Trophoblast cell (in vitro differentiated cells and primary cell): ENCODE measurements around the gene PDILT. TPM values are rescaled to one million over a fixed set of nuclear protein-coding genes. Genes with fewer than 3 reads are reported as not detected.
"Not testable (repeated sequence)": the region's sequence is repeated elsewhere in the genome, so short reads cannot be mapped to it uniquely, and the experiment has no call there.

Source experiments
- DNase-seq, 2 donors: peaks; one replicate each; pipeline ENCODE4 v3.0.0-alpha.2; 2016
- H2AFZ ChIP-seq: 2 replicates; pipeline ENCODE4 v1.6.1; 2013; ENCODE audit warnings: low read length, moderate library complexity, mild to moderate bottlenecking; ENCODE audit not compliant: insufficient read depth, poor library complexity
- H2AK5ac ChIP-seq: 2 replicates; pipeline ENCODE4 v1.6.1; 2013; ENCODE audit warnings: mild to moderate bottlenecking, low read length
- H2BK120ac ChIP-seq: 2 replicates; pipeline ENCODE4 v1.6.1; 2013; ENCODE audit warnings: low read length, mild to moderate bottlenecking, moderate library complexity; ENCODE audit not compliant: insufficient read depth, poor library complexity
- H2BK12ac ChIP-seq: 2 replicates; pipeline ENCODE4 v1.6.1; 2013; ENCODE audit warnings: mild to moderate bottlenecking, low read length, moderate library complexity
- H2BK5ac ChIP-seq: 2 replicates; pipeline ENCODE4 v1.6.1; 2013; ENCODE audit warnings: low read length, low read depth, moderate library complexity, mild to moderate bottlenecking; ENCODE audit not compliant: poor library complexity
- H3K14ac ChIP-seq: 2 replicates; pipeline ENCODE4 v1.6.1; 2013; ENCODE audit warnings: mild to moderate bottlenecking, low read length
- H3K18ac ChIP-seq: 2 replicates; pipeline ENCODE4 v1.6.1; 2013; ENCODE audit warnings: mild to moderate bottlenecking, low read length
- H3K23ac ChIP-seq: 2 replicates; pipeline ENCODE4 v1.6.1; 2013; ENCODE audit warnings: low read length
- H3K27ac ChIP-seq: 2 replicates; pipeline ENCODE4 v1.5.1; 2013; ENCODE audit warnings: low read depth, mild to moderate bottlenecking, inconsistent platforms, low read length, moderate library complexity
- H3K27me3 ChIP-seq: 2 replicates; pipeline ENCODE4 v1.6.1; 2013; ENCODE audit warnings: inconsistent platforms, mild to moderate bottlenecking, low read length, moderate library complexity; ENCODE audit not compliant: insufficient read depth
- H3K36me3 ChIP-seq, 2 experiments: 1 replicate in 1 of 2; 2 replicates in 1 of 2; pipeline ENCODE4 v1.6.1; 2013; ENCODE audit warnings: low read length in 2 of 2, mild to moderate bottlenecking in 2 of 2, moderate library complexity in 1 of 2; ENCODE audit not compliant: insufficient read depth in 2 of 2, control insufficient read depth in 1 of 2
- H3K4ac ChIP-seq: 2 replicates; pipeline ENCODE4 v1.6.1; 2013; ENCODE audit warnings: low read depth, mild to moderate bottlenecking, low read length, moderate library complexity
- H3K4me1 ChIP-seq, 2 experiments: 1 replicate in 1 of 2; 2 replicates in 1 of 2; pipeline ENCODE4 v1.6.1; 2013; ENCODE audit warnings: low read length in 2 of 2, mild to moderate bottlenecking in 2 of 2, moderate library complexity in 1 of 2; ENCODE audit not compliant: insufficient read depth in 2 of 2, control insufficient read depth in 1 of 2
- H3K4me2 ChIP-seq: 2 replicates; pipeline ENCODE4 v1.6.1; 2013; ENCODE audit warnings: inconsistent platforms, mild to moderate bottlenecking, low read length, moderate library complexity
- H3K4me3 ChIP-seq: 2 replicates; pipeline ENCODE4 v1.5.1; 2013; ENCODE audit warnings: mild to moderate bottlenecking, low read depth, low read length, inconsistent platforms
- H3K79me1 ChIP-seq: one replicate; pipeline ENCODE4 v1.6.1; 2013; ENCODE audit warnings: low read length
- H3K79me2 ChIP-seq: 2 replicates; pipeline ENCODE4 v1.6.1; 2013; ENCODE audit warnings: low read length, mild to moderate bottlenecking; ENCODE audit not compliant: control insufficient read depth, insufficient read depth, poor library complexity
- H3K9ac ChIP-seq: 2 replicates; pipeline ENCODE4 v1.6.1; 2013; ENCODE audit warnings: mild to moderate bottlenecking, low read length
- H3K9me3 ChIP-seq: 2 replicates; pipeline ENCODE4 v1.6.1; 2013; ENCODE audit warnings: low read depth, mild to moderate bottlenecking, control low read depth, inconsistent platforms, low read length; ENCODE audit not compliant: insufficient read depth
- H4K12ac ChIP-seq: 2 replicates; pipeline ENCODE4 v1.6.1; 2013; ENCODE audit warnings: low read depth, mild to moderate bottlenecking, low read length, moderate library complexity
- H4K8ac ChIP-seq: 2 replicates; pipeline ENCODE4 v1.6.1; 2013; ENCODE audit warnings: low read depth, mild to moderate bottlenecking, low read length, moderate library complexity
- H4K91ac ChIP-seq: one replicate; pipeline ENCODE4 v1.6.1; 2013; ENCODE audit warnings: low read depth, mild to moderate bottlenecking, low read length, moderate library complexity
- WGBS: extraction: QIAGEN DNeasy Blood & Tissue Kit; methylation state at CpG from one replicate; pipeline ENCODE4 v1.1.7; 2013; ENCODE audit warnings: missing lambda C conversion rate; ENCODE audit not compliant: insufficient read length, insufficient coverage; ENCODE audit errors: extremely low coverage; 5-methylcytosine and 5-hydroxymethylcytosine counted together
- polyA plus RNA-seq: library from polyadenylated mRNA; stranded (reverse); fragments of 200-250 nt; gene quantifications from 2 replicates; pipeline ENCODE4 v1.2.3, GENCODE V29; 2013

Gene PDILT, protein sequence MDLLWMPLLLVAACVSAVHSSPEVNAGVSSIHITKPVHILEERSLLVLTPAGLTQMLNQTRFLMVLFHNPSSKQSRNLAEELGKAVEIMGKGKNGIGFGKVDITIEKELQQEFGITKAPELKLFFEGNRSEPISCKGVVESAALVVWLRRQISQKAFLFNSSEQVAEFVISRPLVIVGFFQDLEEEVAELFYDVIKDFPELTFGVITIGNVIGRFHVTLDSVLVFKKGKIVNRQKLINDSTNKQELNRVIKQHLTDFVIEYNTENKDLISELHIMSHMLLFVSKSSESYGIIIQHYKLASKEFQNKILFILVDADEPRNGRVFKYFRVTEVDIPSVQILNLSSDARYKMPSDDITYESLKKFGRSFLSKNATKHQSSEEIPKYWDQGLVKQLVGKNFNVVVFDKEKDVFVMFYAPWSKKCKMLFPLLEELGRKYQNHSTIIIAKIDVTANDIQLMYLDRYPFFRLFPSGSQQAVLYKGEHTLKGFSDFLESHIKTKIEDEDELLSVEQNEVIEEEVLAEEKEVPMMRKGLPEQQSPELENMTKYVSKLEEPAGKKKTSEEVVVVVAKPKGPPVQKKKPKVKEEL
- polyA plus RNA-seq: not detected in 2 replicates

DNA sequence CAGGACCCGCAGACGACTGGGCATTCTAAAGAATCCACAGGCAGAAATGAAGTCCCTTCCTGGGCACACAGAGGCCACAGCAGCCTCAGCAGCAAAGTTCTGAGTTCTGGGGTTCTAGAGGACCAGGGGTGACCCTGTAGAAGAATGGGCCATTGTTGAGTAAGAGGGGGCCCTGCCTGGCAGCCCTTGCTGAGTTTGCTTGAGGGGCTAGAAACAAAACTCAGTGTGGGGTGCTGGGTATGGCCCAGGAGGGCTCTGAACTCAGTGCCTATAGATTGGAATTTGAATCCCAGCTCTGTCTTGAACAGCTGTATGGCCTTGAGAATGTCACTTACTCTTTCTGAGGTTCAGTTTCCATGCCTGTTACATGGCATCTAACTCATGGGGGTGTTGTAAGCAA lies at the start of gene PDILT:
Gene PDILT, minus strand, starts transcription at position 101 of the 400 bp plus-strand sequence. CDS start 5,437 bp downstream, outside the sequence.
- no peak within 1 kb of the TSS for H3K27ac ChIP-seq
- no peak within 1 kb of the TSS for H3K4me3 ChIP-seq
- H3K27me3 ChIP-seq: no peaks in the 10 kb centered on the region
- no peak within 1 kb of the TSS for H3K4me2 ChIP-seq
- no peak within 1 kb of the TSS for H4K12ac ChIP-seq
- peaks cover 0 to 2% of the 10 kb centered on the region in 2 experiments for H3K4me1 ChIP-seq
- no peak within 1 kb of the TSS for H2AFZ ChIP-seq
- no CpG with 5 or more reads among the region's 2 CpGs for WGBS
- H3K23ac ChIP-seq: no peak within 1 kb of the TSS
- no peak within 1 kb of the TSS for H2AK5ac ChIP-seq
- no peak within 1 kb of the TSS for H4K8ac ChIP-seq
- H4K91ac ChIP-seq: no peak within 1 kb of the TSS
- no peak within 1 kb of the TSS for H2BK120ac ChIP-seq
- no peak within 1 kb of the TSS for H3K9ac ChIP-seq
- H3K79me2 ChIP-seq: no peaks in the 10 kb centered on the region
- no peak for DNase-seq
- no peak within 1 kb of the TSS for H3K18ac ChIP-seq
- no peaks in the 10 kb centered on the region for H3K9me3 ChIP-seq
- H3K4ac ChIP-seq: no peak within 1 kb of the TSS
- no peak within 1 kb of the TSS for H2BK12ac ChIP-seq
- no peaks in the 10 kb centered on the region for H3K79me1 ChIP-seq
- no peak within 1 kb of the TSS for H2BK5ac ChIP-seq
- no peak within 1 kb of the TSS for H3K14ac ChIP-seq
- no peaks in the 10 kb centered on the region for H3K36me3 ChIP-seq

DNA sequence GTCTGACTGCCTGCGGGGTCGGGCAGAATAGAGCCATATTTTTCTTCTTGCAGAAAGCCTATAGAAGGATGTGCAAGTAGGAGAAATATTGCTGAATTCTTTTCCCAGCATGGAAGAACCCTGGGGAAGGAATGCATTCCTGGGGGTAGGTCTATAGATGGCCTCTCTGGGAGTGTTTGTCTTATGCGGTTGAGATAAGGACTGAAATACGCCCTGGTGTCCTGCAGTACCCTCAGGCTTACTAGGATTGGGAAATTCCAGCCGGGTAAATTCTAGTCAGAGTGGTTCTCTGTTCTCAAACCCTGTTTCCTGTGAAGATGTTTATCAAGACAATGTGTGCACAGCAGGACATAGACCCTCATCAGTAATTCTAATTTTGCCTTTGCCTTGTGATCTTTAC lies 49.1 kb upstream of the PDILT start:
- not testable (repeated sequence) for H2BK12ac ChIP-seq, DNase-seq, H3K23ac ChIP-seq, H3K36me3 ChIP-seq, H2BK120ac ChIP-seq, H3K79me2 ChIP-seq, H3K27me3 ChIP-seq, H3K79me1 ChIP-seq, H2BK5ac ChIP-seq, H2AK5ac ChIP-seq, H3K14ac ChIP-seq, H3K4me2 ChIP-seq, H3K4me3 ChIP-seq, H4K8ac ChIP-seq, H2AFZ ChIP-seq, H4K12ac ChIP-seq, H3K4ac ChIP-seq, H3K18ac ChIP-seq, H4K91ac ChIP-seq, H3K27ac ChIP-seq, H3K9ac ChIP-seq, H3K4me1 ChIP-seq, H3K9me3 ChIP-seq
- WGBS: no CpG with 5 or more reads among the region's 5 CpGs

DNA sequence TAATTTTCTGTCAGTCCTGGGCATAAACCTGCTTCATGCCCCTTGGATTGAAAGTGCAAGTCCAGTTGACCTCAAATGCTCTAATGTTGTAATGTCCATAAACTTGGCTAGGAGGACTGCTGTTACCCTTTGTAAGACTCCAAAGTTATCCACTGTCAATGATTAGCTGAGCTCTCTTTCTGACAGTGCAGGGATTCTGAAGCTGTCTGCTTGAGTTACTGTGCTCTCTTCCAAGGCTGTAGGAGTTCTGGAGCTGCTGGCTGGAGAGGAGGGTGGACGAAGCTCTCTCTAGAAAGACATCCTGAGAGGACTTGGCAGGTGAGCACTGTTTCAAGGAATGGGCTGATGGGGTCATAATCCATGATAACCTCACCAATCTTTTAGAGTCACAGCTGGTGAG lies 46.8 kb upstream of the PDILT start, which contains the start of gene ACSM2A:
Gene ACSM2A, plus strand, starts transcription at position 158 of the 400 bp plus-strand sequence. CDS start 8,594 bp downstream, outside the sequence.
- not testable (repeated sequence) for H2AK5ac ChIP-seq, H3K4me1 ChIP-seq, H3K14ac ChIP-seq, H3K18ac ChIP-seq, H3K27me3 ChIP-seq, H2AFZ ChIP-seq, H3K4me3 ChIP-seq, H4K12ac ChIP-seq, H3K9ac ChIP-seq, H3K4ac ChIP-seq, H3K23ac ChIP-seq, H3K27ac ChIP-seq, H3K79me2 ChIP-seq, H3K79me1 ChIP-seq, H2BK120ac ChIP-seq, H4K8ac ChIP-seq, H2BK5ac ChIP-seq, DNase-seq, H4K91ac ChIP-seq, H2BK12ac ChIP-seq, H3K9me3 ChIP-seq, H3K4me2 ChIP-seq, H3K36me3 ChIP-seq
- no CpG with 5 or more reads among the region's 1 CpG for WGBS

DNA sequence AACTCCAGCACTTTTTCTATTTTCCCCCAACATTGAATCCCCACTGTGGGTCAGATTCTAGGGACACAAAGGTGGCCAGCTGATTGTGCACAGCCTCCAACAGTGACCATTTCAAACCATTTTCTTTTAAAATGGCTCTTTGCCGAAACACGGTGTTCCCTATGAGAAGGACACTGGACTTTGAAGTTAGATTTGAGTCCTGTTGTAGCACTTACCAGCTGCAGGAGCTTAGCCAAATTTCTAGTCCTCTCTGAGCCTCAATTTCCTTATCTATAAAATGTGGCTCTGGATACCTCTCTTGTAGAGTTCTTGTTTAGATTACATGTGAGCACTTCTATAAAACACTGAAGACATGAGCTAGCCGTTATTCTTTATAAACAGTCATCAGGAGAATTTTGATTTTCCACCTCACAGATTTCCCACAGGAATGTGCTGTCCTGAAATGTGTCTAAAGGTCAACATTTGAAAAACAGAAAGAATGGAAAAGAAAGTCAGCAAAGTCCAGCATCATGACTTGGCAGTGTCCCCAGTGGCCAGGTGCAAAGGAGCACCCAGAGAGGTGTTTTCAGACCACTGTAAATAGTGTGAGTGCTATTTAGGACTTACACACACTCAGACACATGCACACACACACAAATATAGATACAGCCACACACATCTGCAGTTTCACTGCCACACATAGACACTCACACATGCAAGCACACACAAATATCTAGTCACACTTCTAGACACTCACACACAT lies 42.3 kb upstream of the PDILT start:
- not testable (repeated sequence) for H3K4ac ChIP-seq, H3K14ac ChIP-seq, H4K12ac ChIP-seq, H3K4me1 ChIP-seq, H3K4me2 ChIP-seq, H2BK120ac ChIP-seq, DNase-seq, H2AK5ac ChIP-seq, H3K36me3 ChIP-seq, H3K79me2 ChIP-seq, H3K23ac ChIP-seq, H3K9me3 ChIP-seq, H2BK5ac ChIP-seq, H3K18ac ChIP-seq, H3K9ac ChIP-seq, H4K91ac ChIP-seq, H4K8ac ChIP-seq, H3K27me3 ChIP-seq, H3K27ac ChIP-seq, H3K79me1 ChIP-seq, H2BK12ac ChIP-seq, H3K4me3 ChIP-seq, H2AFZ ChIP-seq
- no CpG with 5 or more reads among the region's 3 CpGs for WGBS
